Smooth muscle cell of the pulmonary artery (primary cell): ENCODE measurements around the gene DCTN1. TPM values are rescaled to one million over a fixed set of nuclear protein-coding genes. Genes with fewer than 3 reads are reported as not detected.

Experiments
- total RNA-seq: library from RNA; depleted of rRNA; stranded (reverse); fragments of >200 nt; gene quantifications from 2 replicates; pipeline ENCODE4 v1.2.3, GENCODE V29; 2014

The DCTN1 gene
- 191 and 217 TPM in 2 replicates for total RNA-seq

DNA sequence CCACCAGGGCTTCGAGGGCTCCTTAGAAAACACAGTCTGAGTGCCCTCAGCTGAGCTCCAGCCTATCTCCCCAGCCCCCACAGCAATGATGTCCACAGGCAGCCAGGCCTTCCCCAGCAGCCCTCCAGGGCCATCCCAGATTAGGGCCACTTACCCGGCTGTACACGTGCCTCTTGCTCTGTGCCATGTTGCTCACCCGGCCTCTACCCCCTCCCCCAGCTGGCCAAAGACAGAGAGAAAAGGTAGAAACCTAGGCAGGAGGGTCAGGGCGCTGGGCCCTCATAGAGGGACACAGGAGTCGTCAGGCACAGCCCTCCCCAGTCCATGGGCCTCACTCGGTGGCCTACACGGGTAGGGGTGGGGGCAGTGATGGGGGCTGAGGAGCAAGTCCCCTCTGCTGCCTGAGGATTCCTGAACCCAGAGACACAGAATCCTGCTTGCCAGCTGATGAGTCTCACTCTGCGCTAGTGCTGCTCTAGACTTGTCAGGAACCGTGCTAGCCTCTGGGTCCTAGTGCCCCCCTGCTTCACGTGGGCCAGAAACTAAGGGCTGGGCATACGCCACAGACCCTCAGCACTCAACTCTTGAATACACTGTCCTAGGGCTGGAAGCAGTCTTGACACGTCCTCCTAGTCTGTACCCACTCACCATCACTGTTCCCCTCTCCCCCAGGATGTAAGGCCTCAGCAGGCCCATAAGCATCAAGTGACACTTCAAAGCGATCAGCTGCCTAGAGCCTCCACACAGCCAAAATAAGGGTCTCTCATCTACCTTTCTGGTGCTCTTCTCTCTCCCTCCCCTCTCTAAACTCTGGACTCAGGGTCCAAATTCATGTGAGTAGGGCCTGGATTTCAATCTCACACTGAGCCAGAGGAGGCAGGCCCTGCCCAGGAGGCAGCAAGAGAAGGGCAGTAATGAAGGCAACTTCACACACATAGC lies at the start of gene DCTN1:
TSS of gene DCTN1 (minus strand) at position 461 of the 939 bp plus-strand sequence. CDS start at position 187, 274 bp downstream.

GRCh38 chr2:74421221-74421870 lies 41.2 kb upstream of the DCTN1 start, which contains the start of the genes C2orf81 and WDR54:
TSS of gene C2orf81 (minus strand) at chr2:74421619. CDS start at chr2:74421560, 59 bp downstream.
TSS of gene WDR54 (plus strand) at chr2:74421730. CDS start at chr2:74422154, 424 bp downstream.

DNA sequence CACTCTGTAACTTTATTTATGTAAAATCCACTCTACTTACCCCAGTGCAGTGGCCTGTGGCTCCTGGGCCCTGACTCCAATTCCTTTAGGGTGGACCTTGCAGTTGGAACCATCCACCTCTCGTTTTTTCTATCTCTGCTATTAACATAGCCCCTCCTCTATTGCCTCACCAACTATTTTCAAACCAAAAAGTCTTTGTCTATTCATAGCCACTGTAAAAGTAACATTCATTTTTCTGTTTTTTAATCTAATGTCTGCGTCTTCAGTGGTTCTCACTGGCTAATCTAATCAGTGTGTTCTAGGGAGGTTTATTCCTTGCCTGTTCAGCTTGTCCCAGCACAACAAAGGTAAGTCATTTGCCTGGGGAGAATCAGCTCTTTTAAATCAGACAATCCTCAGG lies 36.8 kb downstream of the DCTN1 start, which contains the start of gene SLC4A5:
TSS of gene SLC4A5 (minus strand) at position 101 of the 400 bp plus-strand sequence. CDS start 28,393 bp downstream, outside the sequence.

Other genes starting within 250 kb of the DCTN1 start
- gene BOLA3, start 232.4 kb downstream of the DCTN1 start, total RNA-seq = 14.7 and 18.1 TPM in 2 replicates
- 76.4 and 86.5 TPM in 2 replicates for gene MOB1A, start 201.4 kb downstream of the DCTN1 start, total RNA-seq
- 233 and 234 TPM in 2 replicates for gene MTHFD2, start 181.7 kb downstream of the DCTN1 start, total RNA-seq
- gene SLC4A5, start 36.9 kb downstream of the DCTN1 start, total RNA-seq = 0.13 and 0.30 TPM in 2 replicates
- gene C2orf81, start 41.3 kb upstream of the DCTN1 start, total RNA-seq = 1.2 and 3.5 TPM in 2 replicates
- gene WDR54, start 41.4 kb upstream of the DCTN1 start, total RNA-seq = 42.1 and 47.1 TPM in 2 replicates
- 16.3 and 23.5 TPM in 2 replicates for gene RTKN, start 61.6 kb upstream of the DCTN1 start, total RNA-seq
- gene INO80B, start 74.8 kb upstream of the DCTN1 start, total RNA-seq = 14.4 and 22.7 TPM in 2 replicates
- gene WBP1, start 78.1 kb upstream of the DCTN1 start, total RNA-seq = 62.6 and 67.7 TPM in 2 replicates
- 82.1 and 97.0 TPM in 2 replicates for gene MOGS, start 85.1 kb upstream of the DCTN1 start, total RNA-seq
- gene MRPL53, start 92.4 kb upstream of the DCTN1 start, total RNA-seq = 20.2 and 22.0 TPM in 2 replicates
- gene CCDC142, start 102.7 kb upstream of the DCTN1 start, total RNA-seq = 24.4 and 28.1 TPM in 2 replicates
- gene TTC31, start 102.8 kb upstream of the DCTN1 start, total RNA-seq = 12.1 and 13.0 TPM in 2 replicates
- gene LBX2, start 119.3 kb upstream of the DCTN1 start, total RNA-seq = 0.59 and 4.5 TPM in 2 replicates
- 22.8 and 26.2 TPM in 2 replicates for gene PCGF1, start 127.4 kb upstream of the DCTN1 start, total RNA-seq
- not detected in 2 replicates for gene TLX2, start 134.1 kb upstream of the DCTN1 start, total RNA-seq
- gene DQX1, start 145.9 kb upstream of the DCTN1 start, total RNA-seq = 0.07 TPM in 1 of 2 replicates, not detected in the other
- 68.9 and 96.9 TPM in 2 replicates for gene AUP1, start 149.4 kb upstream of the DCTN1 start, total RNA-seq
- gene HTRA2, start 149.6 kb upstream of the DCTN1 start, total RNA-seq = 38.6 and 45.3 TPM in 2 replicates
- 110 and 319 TPM in 2 replicates for gene LOXL3, start 173.6 kb upstream of the DCTN1 start, total RNA-seq
- 51.3 and 116 TPM in 2 replicates for gene DOK1, start 174.4 kb upstream of the DCTN1 start, total RNA-seq